GM23338 (cell line): Measurements from ENCODE around the gene SMAD9. TPM values are rescaled to one million over a fixed set of nuclear protein-coding genes. Genes with fewer than 3 reads are reported as not detected.

ENCODE experiments used
- ATAC-seq: fragments of 200-7000 bp; cut with Tn5 transposase; 3 replicates; pipeline ENCODE4 v1.9.1; 2020
- DNase-seq: peaks from one replicate; pipeline ENCODE4 v3.0.0-alpha.2; 2015; ENCODE audit warnings: low spot score
- H2AFZ ChIP-seq: fragments of 200-600 bp; sonication (generic); 2 replicates; pipeline ENCODE4 v1.8.0; 2016; ENCODE audit warnings: antibody characterized with exemption, mild to moderate bottlenecking, moderate library complexity
- H3F3A ChIP-seq: fragments of 200-600 bp; sonication (generic); replicated peaks from 2 replicates; pipeline ENCODE4 v1.8.0; 2017; ENCODE audit warnings: antibody characterized with exemption, mixed run types, low read depth
- H3K27ac ChIP-seq: fragments of 200-600 bp; sonication (generic); 2 replicates; pipeline ENCODE4 v1.6.1; 2016; ENCODE audit warnings: low read depth
- H3K27me3 ChIP-seq: fragments of 200-600 bp; sonication (generic); 2 replicates; pipeline ENCODE4 v1.8.0; 2016; ENCODE audit warnings: mild to moderate bottlenecking, mixed run types, moderate library complexity; ENCODE audit not compliant: insufficient read depth
- H3K36me3 ChIP-seq: fragments of 200-600 bp; sonication (generic); 2 replicates; pipeline ENCODE4 v1.8.0; 2016; ENCODE audit warnings: mild to moderate bottlenecking; ENCODE audit not compliant: insufficient read depth
- H3K4me1 ChIP-seq: fragments of 200-600 bp; sonication (generic); 2 replicates; pipeline ENCODE4 v1.8.0; 2016; ENCODE audit warnings: mild to moderate bottlenecking, moderate library complexity; ENCODE audit not compliant: insufficient read depth
- H3K4me2 ChIP-seq: fragments of 200-600 bp; sonication (generic); 2 replicates; pipeline ENCODE4 v1.7.1; 2017; ENCODE audit warnings: mixed run types
- H3K4me3 ChIP-seq: fragments of 200-600 bp; sonication (generic); 2 replicates; pipeline ENCODE4 v1.6.1; 2016; ENCODE audit warnings: mixed run types
- H3K79me2 ChIP-seq: fragments of 200-600 bp; sonication (generic); replicated peaks from 2 replicates; pipeline ENCODE4 v1.8.0; 2017; ENCODE audit warnings: mild to moderate bottlenecking; ENCODE audit not compliant: insufficient read depth
- H3K9me2 ChIP-seq: fragments of 200-600 bp; sonication (generic); 2 replicates; pipeline ENCODE4 v1.8.0; 2017; ENCODE audit not compliant: insufficient read depth
- H4K20me1 ChIP-seq: fragments of 200-600 bp; sonication (generic); replicated peaks from 2 replicates; pipeline ENCODE4 v1.8.0; 2017; ENCODE audit warnings: mild to moderate bottlenecking; ENCODE audit not compliant: insufficient read depth
- H3K27ac Mint-ChIP-seq: 2 replicates; pipeline ENCODE4 v1.8.0; 2020; ENCODE audit warnings: inconsistent platforms, mild to moderate bottlenecking, moderate library complexity, mixed read lengths
- H3K27me3 Mint-ChIP-seq: 3 replicates; pipeline ENCODE4 v1.8.0; 2022; ENCODE audit warnings: low read depth, mild to moderate bottlenecking, moderate library complexity, mixed read lengths, inconsistent platforms; ENCODE audit not compliant: insufficient read depth, poor library complexity
- H3K36me3 Mint-ChIP-seq: 3 replicates; pipeline ENCODE4 v1.8.0; 2021; ENCODE audit warnings: low read depth, mild to moderate bottlenecking, inconsistent platforms, moderate library complexity, mixed read lengths
- H3K4me1 Mint-ChIP-seq: 3 replicates; pipeline ENCODE4 v1.8.0; 2020; ENCODE audit warnings: mild to moderate bottlenecking, inconsistent platforms, mixed read lengths
- H3K4me3 Mint-ChIP-seq: 3 replicates; pipeline ENCODE4 v1.8.0; 2021; ENCODE audit warnings: moderate library complexity, mild to moderate bottlenecking, inconsistent platforms, mixed read lengths
- H3K9me3 Mint-ChIP-seq: 3 replicates; pipeline ENCODE4 v1.8.0; 2020; ENCODE audit warnings: moderate library complexity, mild to moderate bottlenecking, inconsistent platforms, mixed read lengths
- ZNF114 ChIP-seq: fragments of 250-450 bp; sonication (Bioruptor Pico); IDR thresholded peaks from 2 replicates; pipeline ENCODE4 v1.5.0; 2020; ENCODE audit warnings: mild to moderate bottlenecking, moderate library complexity
- ZNF331 ChIP-seq: fragments of 250-450 bp; sonication (Bioruptor Pico); IDR thresholded peaks from 2 replicates; pipeline ENCODE4 v1.5.0; 2020; ENCODE audit warnings: low read depth, mild to moderate bottlenecking, moderate library complexity
- polyA plus RNA-seq: library from polyadenylated mRNA; unstranded; fragments of >200 nt; fragmentation: Nextera tagmentation; extraction: Ambion mirVana; gene quantifications from 2 replicates; pipeline ENCODE4 v1.2.1, GENCODE V29; 2016
- total RNA-seq: library from RNA; depleted of rRNA; stranded (reverse); fragments of >200 nt; shearing (Covaris generic); gene quantifications from 2 replicates; pipeline ENCODE4 v1.2.3, GENCODE V29; 2014
- TF ChIP-seq, protein P1 (sequence below): fragments of 250-450 bp; sonication (Bioruptor Pico); IDR thresholded peaks from 2 replicates; pipeline ENCODE4 v1.5.0; 2020; ENCODE audit warnings: mild to moderate bottlenecking, moderate library complexity

The SMAD9 gene
- total and polyA plus RNA-seq, 2 experiments from 2014 or later: 0.95 to 1.3 TPM

DNA sequence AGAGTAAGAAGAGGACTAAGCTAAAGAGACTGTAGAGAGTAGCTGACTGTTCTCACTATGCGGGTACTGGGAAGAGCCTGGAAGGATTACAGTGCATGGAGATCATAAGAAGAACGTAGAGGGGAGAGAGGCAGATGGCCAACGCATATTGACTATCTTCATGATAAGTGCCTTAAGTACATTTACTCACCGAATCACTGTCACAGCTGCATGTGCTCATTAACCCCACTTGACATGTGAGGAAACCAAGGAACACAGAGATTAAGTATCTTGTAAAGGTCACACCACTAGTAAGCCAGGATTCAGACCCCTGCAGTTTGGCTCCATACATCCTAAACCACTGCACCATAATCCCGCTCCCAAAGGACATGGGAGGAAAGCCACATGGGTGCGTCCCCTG is 34.1 kb downstream of the SMAD9 start:
- H4K20me1 ChIP-seq: no peaks in the 10 kb centered on the region

More for the DNA sequence above, 34.1 kb downstream of the SMAD9 start:
- no peaks in the 10 kb centered on the region for H3K27me3 ChIP-seq
- Mint-ChIP-seq H3K36me3 (no peaks in the 10 kb centered on the region; the same call in 2 of the 3 replicates), H3K27me3 (no peaks in the 10 kb centered on the region), H3K4me1 (peaks cover 22% of the 10 kb centered on the region), H3K27ac (no peak overlapping the region), H3K4me3 (no peak overlapping the region), H3K9me3 (no peaks in the 10 kb centered on the region)
- no peak for DNase-seq
- no peaks in the 10 kb centered on the region for H3F3A ChIP-seq
- TF ChIP-seq, protein P1, sequence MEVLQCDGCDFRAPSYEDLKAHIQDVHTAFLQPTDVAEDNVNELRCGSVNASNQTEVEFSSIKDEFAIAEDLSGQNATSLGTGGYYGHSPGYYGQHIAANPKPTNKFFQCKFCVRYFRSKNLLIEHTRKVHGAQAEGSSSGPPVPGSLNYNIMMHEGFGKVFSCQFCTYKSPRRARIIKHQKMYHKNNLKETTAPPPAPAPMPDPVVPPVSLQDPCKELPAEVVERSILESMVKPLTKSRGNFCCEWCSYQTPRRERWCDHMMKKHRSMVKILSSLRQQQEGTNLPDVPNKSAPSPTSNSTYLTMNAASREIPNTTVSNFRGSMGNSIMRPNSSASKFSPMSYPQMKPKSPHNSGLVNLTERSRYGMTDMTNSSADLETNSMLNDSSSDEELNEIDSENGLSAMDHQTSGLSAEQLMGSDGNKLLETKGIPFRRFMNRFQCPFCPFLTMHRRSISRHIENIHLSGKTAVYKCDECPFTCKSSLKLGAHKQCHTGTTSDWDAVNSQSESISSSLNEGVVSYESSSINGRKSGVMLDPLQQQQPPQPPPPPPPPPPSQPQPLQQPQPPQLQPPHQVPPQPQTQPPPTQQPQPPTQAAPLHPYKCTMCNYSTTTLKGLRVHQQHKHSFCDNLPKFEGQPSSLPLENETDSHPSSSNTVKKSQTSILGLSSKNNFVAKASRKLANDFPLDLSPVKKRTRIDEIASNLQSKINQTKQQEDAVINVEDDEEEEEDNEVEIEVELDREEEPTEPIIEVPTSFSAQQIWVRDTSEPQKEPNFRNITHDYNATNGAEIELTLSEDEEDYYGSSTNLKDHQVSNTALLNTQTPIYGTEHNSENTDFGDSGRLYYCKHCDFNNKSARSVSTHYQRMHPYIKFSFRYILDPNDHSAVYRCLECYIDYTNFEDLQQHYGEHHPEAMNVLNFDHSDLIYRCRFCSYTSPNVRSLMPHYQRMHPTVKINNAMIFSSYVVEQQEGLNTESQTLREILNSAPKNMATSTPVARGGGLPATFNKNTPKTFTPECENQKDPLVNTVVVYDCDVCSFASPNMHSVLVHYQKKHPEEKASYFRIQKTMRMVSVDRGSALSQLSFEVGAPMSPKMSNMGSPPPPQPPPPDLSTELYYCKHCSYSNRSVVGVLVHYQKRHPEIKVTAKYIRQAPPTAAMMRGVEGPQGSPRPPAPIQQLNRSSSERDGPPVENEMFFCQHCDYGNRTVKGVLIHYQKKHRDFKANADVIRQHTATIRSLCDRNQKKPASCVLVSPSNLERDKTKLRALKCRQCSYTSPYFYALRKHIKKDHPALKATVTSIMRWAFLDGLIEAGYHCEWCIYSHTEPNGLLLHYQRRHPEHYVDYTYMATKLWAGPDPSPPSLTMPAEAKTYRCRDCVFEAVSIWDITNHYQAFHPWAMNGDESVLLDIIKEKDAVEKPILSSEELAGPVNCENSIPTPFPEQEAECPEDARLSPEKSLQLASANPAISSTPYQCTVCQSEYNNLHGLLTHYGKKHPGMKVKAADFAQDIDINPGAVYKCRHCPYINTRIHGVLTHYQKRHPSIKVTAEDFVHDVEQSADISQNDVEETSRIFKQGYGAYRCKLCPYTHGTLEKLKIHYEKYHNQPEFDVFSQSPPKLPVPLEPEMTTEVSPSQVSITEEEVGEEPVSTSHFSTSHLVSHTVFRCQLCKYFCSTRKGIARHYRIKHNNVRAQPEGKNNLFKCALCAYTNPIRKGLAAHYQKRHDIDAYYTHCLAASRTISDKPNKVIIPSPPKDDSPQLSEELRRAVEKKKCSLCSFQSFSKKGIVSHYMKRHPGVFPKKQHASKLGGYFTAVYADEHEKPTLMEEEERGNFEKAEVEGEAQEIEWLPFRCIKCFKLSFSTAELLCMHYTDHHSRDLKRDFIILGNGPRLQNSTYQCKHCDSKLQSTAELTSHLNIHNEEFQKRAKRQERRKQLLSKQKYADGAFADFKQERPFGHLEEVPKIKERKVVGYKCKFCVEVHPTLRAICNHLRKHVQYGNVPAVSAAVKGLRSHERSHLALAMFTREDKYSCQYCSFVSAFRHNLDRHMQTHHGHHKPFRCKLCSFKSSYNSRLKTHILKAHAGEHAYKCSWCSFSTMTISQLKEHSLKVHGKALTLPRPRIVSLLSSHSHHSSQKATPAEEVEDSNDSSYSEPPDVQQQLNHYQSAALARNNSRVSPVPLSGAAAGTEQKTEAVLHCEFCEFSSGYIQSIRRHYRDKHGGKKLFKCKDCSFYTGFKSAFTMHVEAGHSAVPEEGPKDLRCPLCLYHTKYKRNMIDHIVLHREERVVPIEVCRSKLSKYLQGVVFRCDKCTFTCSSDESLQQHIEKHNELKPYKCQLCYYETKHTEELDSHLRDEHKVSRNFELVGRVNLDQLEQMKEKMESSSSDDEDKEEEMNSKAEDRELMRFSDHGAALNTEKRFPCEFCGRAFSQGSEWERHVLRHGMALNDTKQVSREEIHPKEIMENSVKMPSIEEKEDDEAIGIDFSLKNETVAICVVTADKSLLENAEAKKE (CRISPR knock-in tag): no peak
- TF ChIP-seq ZNF114 (CRISPR knock-in tag) (no peak), ZNF331 (no peak)
- no peak overlapping the region for H3K4me2 ChIP-seq
- H3K36me3 ChIP-seq: no peaks in the 10 kb centered on the region
- no peaks in the 10 kb centered on the region for H3K9me2 ChIP-seq
- ATAC-seq: no peak
- H3K4me1 ChIP-seq: peaks cover 10% of the 10 kb centered on the region
- no peak overlapping the region for H2AFZ ChIP-seq
- no peak overlapping the region for H3K27ac ChIP-seq
- no peak overlapping the region for H3K4me3 ChIP-seq
- H3K79me2 ChIP-seq: no peaks in the 10 kb centered on the region
